Activated CD8-positive, alpha-beta memory T cell treated with anti-CD3 and anti-CD28 coated beads for 24 hours (primary cell): ENCODE data around the gene LRP2BP.
"Not testable (repeated sequence)": the region's sequence is repeated elsewhere in the genome, so short reads cannot be mapped to it uniquely, and the experiment has no call there.

ENCODE experiments used
- DNase-seq: peaks from one replicate; pipeline ENCODE4 v3.0.0-alpha.2; 2020

The LRP2BP gene

GRCh38 chr4:185358959-185359358 is 36.8 kb downstream of the LRP2BP start:
- DNase-seq: no peak

- DNase-seq: no peak
Observed at GRCh38 chr4:185358514-185358913, 37.2 kb downstream of the LRP2BP start.

GRCh38 chr4:185357733-185358440 is 37.8 kb downstream of the LRP2BP start:
- DNase-seq: no peak

GRCh38 chr4:185357211-185357610 is 38.5 kb downstream of the LRP2BP start:
- no peak for DNase-seq

- DNase-seq: no peak
Observed at GRCh38 chr4:185352741-185353140, 43.0 kb downstream of the LRP2BP start.

GRCh38 chr4:185352202-185352601 is 43.5 kb downstream of the LRP2BP start:
- DNase-seq: no peak

GRCh38 chr4:185351691-185352090 is 44.0 kb downstream of the LRP2BP start:
- DNase-seq: no peak

GRCh38 chr4:185346975-185347601 is 48.6 kb downstream of the LRP2BP start:
- DNase-seq: no peak

GRCh38 chr4:185344743-185345538 is 50.8 kb downstream of the LRP2BP start:
- no peak for DNase-seq

GRCh38 chr4:185343726-185344581 is 51.8 kb downstream of the LRP2BP start:
- no peak for DNase-seq

GRCh38 chr4:185341841-185342240 is 53.9 kb downstream of the LRP2BP start:
- DNase-seq: no peak

- DNase-seq: no peak
Observed at GRCh38 chr4:185341377-185341776, 54.3 kb downstream of the LRP2BP start.

- no peak for DNase-seq
Observed at GRCh38 chr4:185339941-185340340, 55.8 kb downstream of the LRP2BP start.

GRCh38 chr4:185335579-185335978 is 60.1 kb downstream of the LRP2BP start:
- no peak for DNase-seq

- DNase-seq: no peak
Observed at GRCh38 chr4:185334326-185334725, 61.4 kb downstream of the LRP2BP start.

- DNase-seq: no peak
Observed at GRCh38 chr4:185332575-185333464, 62.9 kb downstream of the LRP2BP start.

- not testable (repeated sequence) for DNase-seq
Observed at GRCh38 chr4:185329879-185330510, 65.7 kb downstream of the LRP2BP start.

- no peak for DNase-seq
Observed at GRCh38 chr4:185328586-185328985, 67.1 kb downstream of the LRP2BP start.

GRCh38 chr4:185325721-185326120 is 70.0 kb downstream of the LRP2BP start:
- DNase-seq: not testable (repeated sequence)

- not testable (repeated sequence) for DNase-seq
Observed at GRCh38 chr4:185324361-185324760, 71.4 kb downstream of the LRP2BP start.

GRCh38 chr4:185323606-185324005 is 72.1 kb downstream of the LRP2BP start:
- DNase-seq: no peak
